Endothelial cell of umbilical vein (primary cell): ENCODE measurements around the gene GPR176.

Experiments
- EZH2 ChIP-seq: IDR thresholded peaks from 2 replicates; pipeline ENCODE4 v1.6.1; 2012; ENCODE audit warnings: borderline replicate concordance, low read depth, mild to moderate bottlenecking, moderate library complexity, low read length, inconsistent platforms; ENCODE audit not compliant: severe bottlenecking
- FOS ChIP-seq: IDR thresholded peaks from 2 replicates; pipeline ENCODE4 v1.6.1; 2011; ENCODE audit warnings: mild to moderate bottlenecking, low read length, moderate library complexity, borderline replicate concordance; ENCODE audit not compliant: insufficient read depth
- GATA2 ChIP-seq: IDR thresholded peaks from 2 replicates; pipeline ENCODE4 v1.7.0; 2011; ENCODE audit warnings: low read depth, mild to moderate bottlenecking, moderate library complexity, mixed read lengths, low read length; ENCODE audit not compliant: insufficient read length, insufficient read depth
- MYC ChIP-seq: IDR thresholded peaks from one replicate; pipeline ENCODE4 v1.6.1; 2011; ENCODE audit warnings: mild to moderate bottlenecking, low read depth, low read length
- POLR2A ChIP-seq: IDR thresholded peaks from 2 replicates; pipeline ENCODE4 v1.6.1; 2012; ENCODE audit warnings: low read depth, mild to moderate bottlenecking, control low read depth, low read length
- POLR2AphosphoS5 ChIP-seq: IDR thresholded peaks from 2 replicates; pipeline ENCODE4 v1.6.1; 2012; ENCODE audit warnings: low read depth, mild to moderate bottlenecking, control low read depth, low read length, moderate library complexity; ENCODE audit not compliant: insufficient read depth
- TF ChIP-seq, protein P1 (sequence below), 2 donors: IDR thresholded peaks; 1 replicate in 1 of 2; 2 replicates in 1 of 2; pipeline ENCODE4 v1.5.1; 2011; ENCODE audit warnings: low read length in 2 of 2, mild to moderate bottlenecking in 2 of 2, moderate library complexity in 2 of 2, control low read depth in 1 of 2, inconsistent platforms in 1 of 2, low read depth in 1 of 2; ENCODE audit not compliant: insufficient read depth in 1 of 2; ENCODE audit errors: extremely low read depth in 1 of 2
- TF ChIP-seq, protein P2 (sequence below): IDR thresholded peaks from 2 replicates; pipeline ENCODE4 v1.6.1; 2011; ENCODE audit not compliant: insufficient read depth, insufficient read length

DNA sequence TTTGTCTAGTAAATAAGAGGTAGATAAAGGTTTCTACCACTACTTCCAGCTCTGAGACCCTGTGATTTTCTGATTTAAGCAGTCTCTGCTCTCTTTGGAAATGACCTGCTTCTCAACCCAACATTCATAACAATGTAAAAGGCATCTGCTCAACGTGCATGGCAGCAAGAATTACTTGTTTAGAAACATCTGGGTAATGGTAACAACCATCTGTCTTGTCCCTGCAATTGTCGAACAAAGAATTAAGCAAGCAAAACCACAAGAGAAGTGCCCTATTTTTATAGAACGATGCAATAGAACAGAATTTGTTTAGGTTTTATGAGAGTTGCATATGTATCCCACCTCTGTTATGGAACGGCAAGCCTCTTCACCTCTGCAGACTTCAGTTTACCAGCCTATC is 130.3 kb downstream of the GPR176 start:
- TF ChIP-seq, protein P1, sequence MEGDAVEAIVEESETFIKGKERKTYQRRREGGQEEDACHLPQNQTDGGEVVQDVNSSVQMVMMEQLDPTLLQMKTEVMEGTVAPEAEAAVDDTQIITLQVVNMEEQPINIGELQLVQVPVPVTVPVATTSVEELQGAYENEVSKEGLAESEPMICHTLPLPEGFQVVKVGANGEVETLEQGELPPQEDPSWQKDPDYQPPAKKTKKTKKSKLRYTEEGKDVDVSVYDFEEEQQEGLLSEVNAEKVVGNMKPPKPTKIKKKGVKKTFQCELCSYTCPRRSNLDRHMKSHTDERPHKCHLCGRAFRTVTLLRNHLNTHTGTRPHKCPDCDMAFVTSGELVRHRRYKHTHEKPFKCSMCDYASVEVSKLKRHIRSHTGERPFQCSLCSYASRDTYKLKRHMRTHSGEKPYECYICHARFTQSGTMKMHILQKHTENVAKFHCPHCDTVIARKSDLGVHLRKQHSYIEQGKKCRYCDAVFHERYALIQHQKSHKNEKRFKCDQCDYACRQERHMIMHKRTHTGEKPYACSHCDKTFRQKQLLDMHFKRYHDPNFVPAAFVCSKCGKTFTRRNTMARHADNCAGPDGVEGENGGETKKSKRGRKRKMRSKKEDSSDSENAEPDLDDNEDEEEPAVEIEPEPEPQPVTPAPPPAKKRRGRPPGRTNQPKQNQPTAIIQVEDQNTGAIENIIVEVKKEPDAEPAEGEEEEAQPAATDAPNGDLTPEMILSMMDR (IDR thresholded peaks at IDR 0.05; ENCODE audit: extremely low read depth in 1 of 2, insufficient read depth in 1 of 2, low read depth in 1 of 2, low read length in 2 of 2) = no peak
- no peak for TF ChIP-seq EZH2
- no peak for TF ChIP-seq POLR2A
- no peak for TF ChIP-seq MYC
- TF ChIP-seq POLR2AphosphoS5 = no peak
- TF ChIP-seq, protein P2, sequence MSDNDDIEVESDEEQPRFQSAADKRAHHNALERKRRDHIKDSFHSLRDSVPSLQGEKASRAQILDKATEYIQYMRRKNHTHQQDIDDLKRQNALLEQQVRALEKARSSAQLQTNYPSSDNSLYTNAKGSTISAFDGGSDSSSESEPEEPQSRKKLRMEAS = no peak
- TF ChIP-seq FOS = no peak
- TF ChIP-seq GATA2 = no peak
